Prostate gland (tissue), 2 donors: ENCODE results near the gene SLC6A20.

Source experiments
- POLR2A ChIP-seq: fragments of 450-650 bp; IDR thresholded peaks from one replicate; pipeline ENCODE4 v1.6.1; 2016; ENCODE audit warnings: antibody characterized with exemption, mild to moderate bottlenecking
- TF ChIP-seq, protein P1 (sequence below), 4 experiments: fragments of 200-600 bp in 2 of 4; fragments of 450-650 bp in 2 of 4; sonication (generic) in 2 of 4; IDR thresholded peaks; 1 replicate in 3 of 4; 2 replicates in 1 of 4; pipeline ENCODE4 v1.5.1; 2016 to 2019; ENCODE audit warnings: antibody characterized with exemption in 4 of 4, mild to moderate bottlenecking in 2 of 4, moderate library complexity in 2 of 4

DNA sequence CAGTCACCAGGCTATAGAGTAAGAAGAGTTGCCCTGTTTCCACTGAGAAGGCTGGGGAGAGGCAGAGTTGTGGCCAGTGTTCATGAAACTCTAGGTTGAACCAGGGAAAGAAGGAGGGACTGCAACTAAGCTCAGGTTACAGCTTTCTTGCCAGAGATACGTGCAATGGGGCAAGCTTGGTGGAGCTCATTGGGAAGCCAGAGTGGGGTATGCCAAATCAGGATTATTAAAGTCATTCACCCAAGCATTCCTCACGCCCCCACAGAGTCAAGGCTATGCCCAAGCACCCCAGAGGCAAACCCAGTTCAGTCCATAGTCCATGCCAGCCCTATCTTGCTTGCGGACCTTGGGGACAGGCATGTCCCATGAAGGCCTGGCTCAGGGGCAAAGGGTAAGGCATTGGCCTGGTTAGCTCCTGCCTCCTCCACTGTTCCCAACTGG, 17.6 kb downstream of the SLC6A20 start:
- TF ChIP-seq, protein P1, sequence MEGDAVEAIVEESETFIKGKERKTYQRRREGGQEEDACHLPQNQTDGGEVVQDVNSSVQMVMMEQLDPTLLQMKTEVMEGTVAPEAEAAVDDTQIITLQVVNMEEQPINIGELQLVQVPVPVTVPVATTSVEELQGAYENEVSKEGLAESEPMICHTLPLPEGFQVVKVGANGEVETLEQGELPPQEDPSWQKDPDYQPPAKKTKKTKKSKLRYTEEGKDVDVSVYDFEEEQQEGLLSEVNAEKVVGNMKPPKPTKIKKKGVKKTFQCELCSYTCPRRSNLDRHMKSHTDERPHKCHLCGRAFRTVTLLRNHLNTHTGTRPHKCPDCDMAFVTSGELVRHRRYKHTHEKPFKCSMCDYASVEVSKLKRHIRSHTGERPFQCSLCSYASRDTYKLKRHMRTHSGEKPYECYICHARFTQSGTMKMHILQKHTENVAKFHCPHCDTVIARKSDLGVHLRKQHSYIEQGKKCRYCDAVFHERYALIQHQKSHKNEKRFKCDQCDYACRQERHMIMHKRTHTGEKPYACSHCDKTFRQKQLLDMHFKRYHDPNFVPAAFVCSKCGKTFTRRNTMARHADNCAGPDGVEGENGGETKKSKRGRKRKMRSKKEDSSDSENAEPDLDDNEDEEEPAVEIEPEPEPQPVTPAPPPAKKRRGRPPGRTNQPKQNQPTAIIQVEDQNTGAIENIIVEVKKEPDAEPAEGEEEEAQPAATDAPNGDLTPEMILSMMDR (IDR thresholded peaks at IDR 0.05), result no peak
- no peak for TF ChIP-seq POLR2A
